GM21737 (cell line): ENCODE data around the gene SEC14L1.
A peak's percentile ranks its signal among the peaks of the same experiment; 100 is the strongest.
"Not testable (repeated sequence)": the region's sequence is repeated elsewhere in the genome, so short reads cannot be mapped to it uniquely, and the experiment has no call there.

ENCODE experiments used
- ATAC-seq: cut with Tn5 transposase; IDR thresholded peaks from one replicate; pipeline ENCODE4 v1.9.1; 2021; ENCODE audit warnings: mild to moderate bottlenecking, moderate library complexity; ENCODE audit not compliant: unreplicated experiment

SEC14L1 gene

DNA sequence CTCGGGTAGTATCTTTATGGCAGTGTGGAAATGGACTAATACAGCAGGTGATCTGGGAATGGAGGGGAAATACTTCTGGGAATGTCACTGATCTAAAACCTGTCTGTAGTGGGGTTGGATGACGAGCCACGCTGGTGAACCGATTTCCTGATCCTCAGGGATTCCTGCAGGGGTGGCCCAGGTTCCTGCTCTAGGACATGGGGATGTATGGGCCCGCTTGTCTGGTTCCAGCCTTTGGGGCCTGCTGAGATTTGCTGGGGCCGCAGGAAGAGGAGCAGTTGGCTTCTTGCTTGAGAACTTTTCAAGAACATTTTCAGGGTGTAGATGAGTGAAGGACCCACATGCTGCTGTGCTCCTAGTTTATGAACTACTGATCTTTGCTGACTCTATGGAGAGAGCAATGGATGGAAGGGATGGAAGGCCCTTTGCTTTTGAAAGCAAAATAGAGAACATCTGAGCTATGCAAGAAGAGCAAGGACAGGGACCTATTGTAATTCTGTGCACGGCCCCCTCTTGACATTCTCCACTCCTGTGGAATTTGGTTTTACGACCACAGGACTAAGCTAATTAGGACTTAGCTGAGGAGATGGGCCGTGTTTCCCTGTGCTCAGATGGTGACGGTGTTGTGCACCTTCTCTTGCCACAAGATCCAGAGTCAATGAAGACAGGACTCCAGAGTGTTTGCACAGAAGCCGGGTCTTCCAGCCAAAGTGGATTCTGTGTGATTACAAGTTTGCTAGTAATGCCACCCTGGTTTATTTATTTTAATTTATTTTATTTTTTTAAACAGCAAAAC lies 90.5 kb downstream of the SEC14L1 start:
- ATAC-seq, result no peak

DNA sequence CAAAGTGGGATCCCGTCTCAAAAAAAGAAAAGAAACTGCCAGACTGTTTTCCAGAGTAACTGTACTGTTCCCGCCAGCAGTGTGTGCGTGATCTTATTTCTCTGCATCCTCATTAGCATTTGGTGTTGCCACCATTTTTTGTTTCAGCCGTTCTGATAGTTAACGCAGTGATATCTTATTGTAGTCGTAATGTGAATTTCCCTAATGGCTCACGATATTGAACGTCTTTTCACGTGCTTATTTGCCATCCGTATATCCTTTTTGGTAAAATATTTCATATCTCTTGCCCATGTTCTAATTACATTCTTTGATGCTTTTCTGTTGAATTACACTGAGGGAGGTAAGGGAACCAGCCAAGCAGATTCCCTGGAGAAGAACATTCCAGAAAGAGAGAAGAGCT lies 92.4 kb downstream of the SEC14L1 start:
- ATAC-seq, result no peak

DNA sequence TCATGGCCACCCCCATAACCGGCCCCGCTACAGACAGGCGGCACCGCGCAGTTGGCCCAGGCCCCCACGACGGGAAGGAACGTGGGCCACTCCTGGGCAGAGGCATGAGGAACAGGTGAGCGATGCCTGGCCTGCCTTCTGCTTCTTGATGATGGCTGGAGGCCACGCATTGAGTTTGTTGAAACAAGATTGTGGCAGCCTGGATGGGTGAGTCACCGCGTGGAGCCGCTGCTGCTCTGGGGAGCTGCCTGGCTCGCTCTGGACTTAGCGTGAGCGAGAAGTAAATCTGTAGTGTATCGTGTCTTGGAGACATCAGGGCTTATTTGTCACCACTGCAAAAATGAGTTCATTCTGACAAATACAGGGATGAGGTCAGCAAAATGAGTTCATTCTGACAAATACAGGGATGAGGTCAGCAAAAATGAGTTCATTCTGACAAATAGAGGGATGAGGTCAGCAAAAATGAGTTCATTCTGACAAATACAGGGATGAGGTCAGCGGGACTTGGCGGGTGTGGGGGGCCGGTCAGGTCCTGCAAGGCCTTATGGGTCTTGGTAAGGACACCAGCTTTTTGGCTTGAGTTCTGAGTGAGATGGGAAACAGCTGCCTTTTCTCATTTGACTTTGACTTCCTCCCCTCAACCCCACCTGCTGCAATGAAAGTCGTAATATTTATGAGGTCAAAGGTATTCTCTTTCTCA lies 93.0 kb downstream of the SEC14L1 start:
- ATAC-seq, result peak; percentile 45

DNA sequence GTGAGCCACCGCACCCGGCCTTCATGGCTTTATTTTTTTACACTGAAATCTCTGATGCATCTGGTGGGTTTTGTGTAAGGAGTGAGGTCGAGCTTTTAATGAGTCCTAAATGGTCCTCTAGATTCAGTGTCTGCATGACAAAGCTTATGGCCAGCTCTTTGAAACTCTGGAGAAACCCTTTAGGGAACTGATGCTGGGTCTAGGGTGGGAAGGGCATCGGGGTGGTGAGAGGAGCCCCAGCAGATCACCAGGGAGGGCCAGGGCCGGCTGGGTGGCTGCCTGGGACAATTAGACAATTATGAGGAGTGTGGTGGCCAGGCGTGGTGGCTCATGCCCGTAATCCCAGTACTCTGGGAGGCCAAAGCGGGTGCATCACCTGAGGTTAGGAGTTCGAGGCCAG lies 93.9 kb downstream of the SEC14L1 start:
- no peak for ATAC-seq

DNA sequence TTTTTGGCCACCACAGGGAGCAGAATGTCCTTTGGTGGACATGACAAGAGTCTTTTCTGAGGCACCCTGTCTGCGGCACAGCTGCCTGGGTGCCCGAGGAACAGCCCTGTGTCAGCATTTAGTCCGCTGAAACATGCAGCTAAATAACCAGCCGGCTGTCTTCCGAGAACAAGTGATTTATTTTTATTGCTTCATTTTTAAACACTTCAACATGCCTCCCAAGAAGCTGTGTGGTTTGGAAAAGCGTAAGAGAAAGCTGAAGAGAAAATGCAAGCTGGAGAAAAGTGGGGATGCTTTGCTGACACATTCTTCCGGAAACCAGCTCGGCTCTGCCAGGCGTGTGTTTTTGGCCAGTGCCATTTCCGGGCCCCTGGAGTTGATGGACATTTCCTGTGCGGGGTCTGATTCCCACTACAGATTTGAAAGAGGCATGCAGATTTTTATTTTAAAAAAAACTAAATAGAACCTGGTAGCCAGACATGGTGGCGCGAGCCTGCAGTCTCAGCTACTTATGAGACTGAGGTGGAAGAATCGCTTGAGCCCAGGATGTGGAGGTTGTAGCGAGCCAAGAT lies 94.7 kb downstream of the SEC14L1 start:
- no peak for ATAC-seq

DNA sequence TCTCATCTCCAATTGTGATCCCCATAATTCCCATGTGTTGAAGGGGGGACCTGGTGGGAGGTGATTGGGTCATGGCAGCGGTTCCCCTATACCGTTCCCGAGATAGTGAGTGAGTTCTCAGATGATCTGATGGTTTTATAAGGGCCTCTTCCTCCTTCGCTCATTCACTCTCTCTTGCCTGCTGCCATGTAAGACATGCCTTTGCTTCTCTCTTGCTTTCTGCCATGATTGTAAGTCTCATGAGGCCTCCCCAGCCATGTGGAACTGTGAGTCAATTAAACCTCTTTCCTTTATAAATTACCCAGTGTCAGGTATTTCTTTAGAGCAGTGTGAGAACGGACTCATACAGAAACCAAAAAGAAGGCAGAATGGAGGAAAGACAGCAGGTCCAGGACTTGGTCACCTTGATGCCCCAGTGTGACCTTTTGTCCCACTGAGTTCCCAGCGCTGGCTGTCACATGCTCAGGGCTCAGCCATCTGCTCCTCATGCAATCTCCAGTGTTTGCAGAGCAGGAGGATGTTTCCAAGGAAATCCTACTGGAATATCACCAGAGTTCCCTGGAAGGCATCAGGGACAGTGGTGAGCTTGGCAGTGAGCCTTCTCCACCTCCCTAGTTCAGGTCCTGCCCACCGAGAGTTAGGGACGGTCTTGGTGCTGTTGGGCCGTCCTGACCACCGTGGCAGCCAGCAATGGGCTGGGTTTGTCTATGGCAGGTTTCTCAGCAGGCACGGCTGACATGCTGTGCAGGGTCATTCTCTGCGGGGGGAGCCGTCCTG lies 96.7 kb downstream of the SEC14L1 start:
- ATAC-seq, result no peak

DNA sequence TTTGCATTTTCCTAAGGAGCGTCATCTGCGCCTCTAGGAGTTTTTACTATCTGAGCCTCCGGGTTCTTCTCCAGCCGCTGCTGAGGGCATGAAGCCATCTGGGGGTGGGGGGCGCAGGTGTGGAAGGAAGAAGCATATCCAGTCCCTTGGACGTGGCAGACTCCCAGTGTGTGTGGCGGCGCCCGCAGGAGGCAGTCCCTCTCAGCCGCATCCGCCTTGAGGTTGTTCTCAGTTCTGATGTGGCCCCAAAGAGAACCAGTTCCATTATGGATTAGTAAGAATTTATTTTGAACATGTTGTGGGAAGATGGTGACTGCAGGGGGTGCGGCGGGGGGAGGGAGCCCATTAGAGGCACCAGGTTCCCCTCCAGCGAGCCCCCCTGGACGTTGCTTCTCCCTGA lies 100.2 kb downstream of the SEC14L1 start:
- no peak for ATAC-seq

DNA sequence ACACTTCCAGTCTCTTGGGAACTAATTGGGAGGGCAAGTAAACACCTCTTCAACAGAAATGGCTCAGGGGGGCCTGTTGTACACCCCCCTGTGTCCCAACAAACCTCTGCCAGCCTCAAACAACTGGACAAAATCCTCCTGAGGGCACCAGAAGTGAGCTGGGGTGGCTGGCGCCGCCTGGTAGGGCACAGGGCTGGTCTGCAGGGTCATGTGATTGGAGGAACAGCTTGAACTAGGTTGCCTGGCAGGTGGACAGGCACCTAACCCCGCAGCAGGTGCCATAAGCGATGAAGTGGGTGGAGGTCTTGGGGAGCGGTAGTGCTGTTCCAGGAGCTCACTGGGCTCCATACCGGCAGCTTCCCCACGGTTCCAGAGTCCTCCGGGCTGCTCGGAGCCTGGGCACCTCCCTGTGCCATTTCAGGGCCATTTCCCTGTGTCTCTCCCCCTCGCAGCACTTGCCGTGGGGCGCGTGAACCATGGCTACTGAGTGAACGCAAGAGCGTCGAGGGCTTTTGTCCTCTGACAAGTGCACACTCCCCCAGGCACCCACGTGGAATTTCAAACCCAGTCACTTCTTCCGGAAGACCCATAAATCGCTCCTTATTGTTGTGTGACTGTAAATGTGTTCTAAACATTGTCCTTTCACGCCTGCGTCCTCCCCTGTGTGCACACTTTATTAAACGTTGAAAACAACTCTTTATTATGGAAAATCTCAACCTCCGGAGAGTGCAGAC lies 101.5 kb downstream of the SEC14L1 start:
- ATAC-seq, result no peak

DNA sequence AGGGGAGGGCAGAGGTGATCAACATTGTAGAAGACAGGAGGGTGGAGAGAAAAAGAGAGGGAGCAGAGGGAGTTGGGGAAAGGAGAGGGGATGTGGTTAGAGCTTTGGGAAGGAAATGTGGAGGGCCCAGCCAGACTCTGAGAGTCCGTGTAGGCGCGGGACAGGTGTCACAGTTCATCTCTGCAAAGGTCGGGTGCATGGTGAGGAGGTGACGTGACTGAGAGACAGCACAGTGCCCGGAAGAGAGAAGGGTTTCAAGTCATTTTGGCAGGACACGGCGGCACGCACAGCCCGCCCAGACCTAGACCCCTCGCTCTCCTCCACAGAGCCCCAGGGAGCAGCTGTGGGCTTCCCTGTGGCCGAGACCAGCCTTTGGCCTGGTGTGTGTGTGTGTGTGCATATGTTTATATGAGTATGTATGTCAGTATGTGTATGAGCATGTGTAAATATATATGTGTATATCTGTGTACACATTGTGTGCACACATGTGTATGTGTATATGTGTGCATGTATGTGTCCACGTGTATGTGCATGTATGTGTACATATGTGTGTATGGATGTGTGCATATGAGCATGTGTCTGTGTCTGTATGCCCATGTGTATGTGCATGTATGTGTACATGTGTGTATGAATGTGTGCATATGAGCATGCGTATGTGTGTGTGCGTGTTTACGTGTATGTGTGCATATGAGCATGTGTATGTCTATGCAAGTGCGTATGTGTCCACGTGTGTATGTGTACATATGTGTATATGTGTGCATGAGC lies 104.6 kb downstream of the SEC14L1 start:
- peak; percentile 49 for ATAC-seq

DNA sequence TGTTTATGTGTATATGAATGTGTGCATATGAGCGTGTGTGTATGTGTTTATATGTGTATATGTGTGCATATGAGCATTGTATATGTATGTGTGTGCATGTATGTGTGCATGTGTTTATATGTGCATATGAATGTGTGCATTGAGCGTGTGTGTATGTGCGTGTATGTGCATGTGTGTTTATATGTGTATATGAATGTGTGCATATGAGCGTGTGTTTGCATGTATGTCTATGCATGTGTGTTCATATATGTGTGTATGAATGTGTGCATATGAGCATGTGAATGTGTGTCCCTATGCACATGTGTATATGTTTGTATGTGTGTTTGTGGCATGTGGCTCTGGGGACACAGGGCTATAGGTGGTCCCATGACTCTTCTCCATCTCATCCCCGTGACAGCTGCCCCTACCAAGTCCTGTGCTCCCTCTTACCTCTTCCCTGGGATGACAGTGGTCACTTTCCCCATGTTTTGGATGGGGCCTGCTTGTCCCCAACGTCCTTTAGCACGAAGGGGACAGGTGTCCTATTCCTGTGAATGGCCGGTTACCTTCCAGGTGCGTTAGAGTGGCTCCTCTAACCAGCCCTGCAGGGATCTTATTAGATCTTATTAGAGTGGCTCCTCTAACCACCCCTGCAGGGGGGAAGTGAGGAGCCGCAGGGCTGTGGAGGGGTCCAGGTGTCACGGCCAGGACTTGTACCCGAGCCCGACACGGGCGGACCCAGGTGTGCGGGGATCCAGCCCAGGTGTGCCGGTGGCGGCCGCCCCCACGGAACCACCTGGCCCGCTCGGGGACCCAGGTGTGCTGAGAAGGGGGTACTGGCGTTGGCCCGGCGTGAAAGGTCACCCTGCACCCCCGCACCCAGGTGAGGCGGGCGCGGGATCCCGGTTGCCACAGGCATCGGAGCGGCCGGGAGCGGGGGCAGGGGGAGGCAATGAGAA lies 105.6 kb downstream of the SEC14L1 start:
- ATAC-seq, result no peak

DNA sequence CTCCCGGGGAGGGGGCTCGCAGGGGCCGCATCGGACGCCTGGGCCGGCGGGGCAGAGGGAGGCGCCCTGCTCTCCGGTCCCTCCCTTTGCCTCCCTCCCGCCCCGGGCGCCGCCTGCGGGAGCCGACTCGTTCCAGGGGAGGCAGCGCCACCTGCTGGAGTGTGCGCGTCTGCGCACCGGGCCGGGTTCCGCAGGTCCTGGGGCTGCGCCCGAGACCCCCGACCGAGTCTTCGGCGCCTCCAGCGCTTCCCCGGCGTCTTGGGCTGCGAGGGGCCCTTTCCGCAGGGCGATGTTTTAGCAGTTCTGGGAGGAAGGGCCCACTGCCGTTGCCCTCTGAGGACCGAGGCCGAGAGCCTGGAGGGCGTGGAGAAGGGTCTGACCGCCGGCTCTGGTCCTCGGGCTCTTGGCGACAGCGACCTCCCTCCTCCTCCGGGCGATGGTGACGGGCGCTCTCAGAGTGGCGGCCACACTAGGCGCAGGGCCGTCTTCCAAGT lies 106.3 kb downstream of the SEC14L1 start:
- ATAC-seq, result peak; percentile 62

DNA sequence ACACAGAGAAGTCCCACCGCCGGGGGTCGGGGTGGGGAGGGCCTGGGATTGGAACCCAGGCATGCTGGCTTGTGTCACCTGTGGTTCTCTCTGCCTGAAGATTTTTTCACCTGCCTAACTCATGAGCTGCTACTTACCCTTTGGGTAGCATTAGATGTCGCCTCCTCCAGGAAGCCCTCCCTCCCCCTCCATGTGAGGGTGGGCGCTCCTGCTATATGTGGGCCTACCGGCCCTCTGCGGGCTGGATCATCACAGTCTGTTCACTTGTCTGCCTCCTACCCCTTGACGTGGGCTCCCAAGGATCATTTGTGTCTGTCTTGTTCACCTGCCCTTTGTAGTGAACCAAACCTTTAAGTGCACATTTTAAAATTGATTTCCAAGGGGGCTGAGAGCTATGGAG lies 106.8 kb downstream of the SEC14L1 start:
- no peak for ATAC-seq

DNA sequence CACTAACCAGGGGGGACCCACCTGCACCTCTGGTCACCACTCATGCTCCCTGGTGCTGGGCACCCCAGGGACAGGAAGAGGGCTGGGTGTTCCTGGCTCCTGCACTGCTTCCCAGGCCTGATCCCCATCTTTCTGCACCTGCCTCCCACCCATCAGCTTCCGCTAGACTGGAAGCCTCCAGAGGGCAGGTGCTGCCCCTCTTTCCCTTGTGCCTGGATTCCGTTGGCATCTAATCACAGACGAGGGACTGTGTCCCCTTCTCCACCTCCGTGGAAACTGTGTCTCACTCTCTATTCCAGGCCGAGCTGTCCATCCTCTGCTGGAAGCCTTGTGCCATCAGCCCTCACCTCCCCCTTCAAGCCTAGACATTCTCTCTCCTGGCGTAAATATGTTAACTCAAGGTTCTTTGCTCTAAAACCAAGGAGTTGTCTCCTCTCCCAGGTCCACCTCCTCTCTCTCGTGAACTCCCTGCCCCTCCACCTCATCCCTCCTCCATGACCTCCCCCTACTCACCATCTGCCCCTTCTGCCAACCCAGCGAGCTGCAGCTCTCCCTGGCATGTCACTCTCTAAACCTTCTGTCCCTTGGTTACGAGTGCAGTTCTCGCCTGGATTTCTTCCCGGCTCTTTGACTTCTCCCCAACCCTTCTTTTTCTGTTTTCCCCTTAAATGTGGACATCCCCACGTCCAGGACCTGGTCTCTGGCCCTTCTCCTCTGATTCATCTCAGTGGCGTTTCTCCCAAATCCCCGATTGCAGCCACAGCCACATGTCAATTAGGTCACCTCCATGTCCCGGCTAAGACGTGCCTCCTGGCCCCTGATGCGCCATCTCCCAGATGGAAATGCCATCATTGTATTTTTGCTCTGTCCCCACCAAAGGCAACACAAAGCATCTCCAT lies 107.7 kb downstream of the SEC14L1 start:
- ATAC-seq, result no peak

DNA sequence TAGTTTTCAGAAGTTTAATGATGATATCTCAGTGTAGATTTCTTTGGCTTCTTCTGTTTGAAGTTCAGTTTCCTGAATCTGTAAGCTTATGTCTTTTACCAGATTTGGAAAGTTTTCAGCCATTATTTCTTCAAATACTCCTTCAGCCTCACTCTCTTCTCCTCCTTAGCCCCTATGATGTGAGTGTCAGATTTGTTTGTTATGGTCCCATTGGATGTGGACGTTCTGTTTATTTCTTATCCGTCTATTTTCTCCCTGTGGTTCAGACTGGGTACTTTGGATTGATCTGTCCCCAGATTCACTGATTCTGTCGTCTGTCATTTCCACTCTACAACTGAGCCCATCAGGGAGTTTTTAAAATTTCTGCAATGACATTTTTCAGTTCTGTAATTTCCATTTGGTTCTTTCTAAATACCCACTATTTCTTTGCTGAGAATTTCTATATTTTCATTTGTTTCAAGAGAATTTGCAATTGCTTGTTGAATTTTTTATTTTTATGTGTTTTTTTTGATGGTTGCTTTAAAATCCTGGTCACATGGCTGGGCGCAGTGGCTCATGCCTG lies 110.9 kb downstream of the SEC14L1 start:
- ATAC-seq, result no peak

DNA sequence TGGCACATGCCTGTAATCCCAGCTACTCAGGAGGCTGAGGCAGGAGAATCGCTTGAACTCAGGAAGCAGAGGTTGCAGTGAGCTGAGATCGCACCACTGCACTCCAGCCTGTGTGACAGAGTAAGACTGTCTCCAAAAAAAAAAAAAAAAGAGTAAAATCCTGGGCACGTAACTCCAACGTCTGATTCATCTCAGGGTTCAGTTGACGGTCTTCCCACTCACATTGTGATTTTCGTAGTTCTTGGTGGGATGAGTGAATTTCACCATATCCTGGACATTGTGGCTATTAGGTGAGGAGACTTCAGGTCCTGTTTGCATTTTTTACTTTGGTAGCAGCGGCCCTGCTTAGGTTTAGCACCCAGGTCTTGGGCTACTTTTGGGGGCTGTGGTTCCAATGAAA lies 111.5 kb downstream of the SEC14L1 start:
- ATAC-seq, result not testable (repeated sequence)

DNA sequence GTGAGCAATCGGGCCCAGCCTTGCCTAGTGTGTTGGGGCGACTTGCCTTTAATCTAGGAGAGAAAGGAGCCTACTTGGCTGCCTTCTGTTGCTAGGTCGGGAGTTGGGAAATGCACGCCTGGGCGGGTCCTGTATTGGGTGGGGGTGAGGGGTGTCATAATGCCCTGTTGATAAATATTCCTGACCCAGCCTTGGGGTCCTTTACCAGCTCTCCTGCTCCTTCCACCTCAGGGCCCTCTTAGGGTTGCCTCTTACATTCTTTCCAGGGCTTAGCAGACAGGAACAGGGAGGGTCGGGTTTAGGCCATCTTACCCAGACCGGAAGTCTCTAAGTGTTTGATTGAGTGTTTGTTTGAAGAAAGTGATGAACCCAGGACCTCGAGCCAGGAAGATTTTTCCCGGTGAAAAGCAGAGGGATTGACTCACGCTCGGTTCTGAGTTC lies 112.9 kb downstream of the SEC14L1 start:
- no peak for ATAC-seq
